Keratinocyte (primary cell): ENCODE measurements around the gene SPPL2B.

Experiments
- EZH2 ChIP-seq: IDR thresholded peaks from one replicate; pipeline ENCODE4 v1.6.1; 2012; ENCODE audit warnings: inconsistent platforms, mild to moderate bottlenecking, low read length, moderate library complexity
- TF ChIP-seq, protein P1 (sequence below), 3 experiments: IDR thresholded peaks in 1 of 3; conservative IDR thresholded peaks in 1 of 3; optimal IDR thresholded peaks in 1 of 3; 2 replicates in 2 of 3; 3 replicates in 1 of 3; pipeline versions ENCODE3 to v1.5.1; 2011; ENCODE audit warnings: low read length in 3 of 3, mild to moderate bottlenecking in 3 of 3, moderate library complexity in 2 of 3, control low read depth in 1 of 3, inconsistent platforms in 1 of 3; ENCODE audit not compliant: insufficient read depth in 2 of 3; ENCODE audit errors: extremely low read depth in 1 of 3

GRCh38 chr19:2392366-2392765 is 63.9 kb downstream of the SPPL2B start:
- TF ChIP-seq, protein P1, sequence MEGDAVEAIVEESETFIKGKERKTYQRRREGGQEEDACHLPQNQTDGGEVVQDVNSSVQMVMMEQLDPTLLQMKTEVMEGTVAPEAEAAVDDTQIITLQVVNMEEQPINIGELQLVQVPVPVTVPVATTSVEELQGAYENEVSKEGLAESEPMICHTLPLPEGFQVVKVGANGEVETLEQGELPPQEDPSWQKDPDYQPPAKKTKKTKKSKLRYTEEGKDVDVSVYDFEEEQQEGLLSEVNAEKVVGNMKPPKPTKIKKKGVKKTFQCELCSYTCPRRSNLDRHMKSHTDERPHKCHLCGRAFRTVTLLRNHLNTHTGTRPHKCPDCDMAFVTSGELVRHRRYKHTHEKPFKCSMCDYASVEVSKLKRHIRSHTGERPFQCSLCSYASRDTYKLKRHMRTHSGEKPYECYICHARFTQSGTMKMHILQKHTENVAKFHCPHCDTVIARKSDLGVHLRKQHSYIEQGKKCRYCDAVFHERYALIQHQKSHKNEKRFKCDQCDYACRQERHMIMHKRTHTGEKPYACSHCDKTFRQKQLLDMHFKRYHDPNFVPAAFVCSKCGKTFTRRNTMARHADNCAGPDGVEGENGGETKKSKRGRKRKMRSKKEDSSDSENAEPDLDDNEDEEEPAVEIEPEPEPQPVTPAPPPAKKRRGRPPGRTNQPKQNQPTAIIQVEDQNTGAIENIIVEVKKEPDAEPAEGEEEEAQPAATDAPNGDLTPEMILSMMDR (optimal IDR thresholded peaks at IDR 0.05 in 1 of 3, IDR thresholded peaks at IDR 0.05 in 1 of 3, conservative IDR thresholded peaks at IDR 0.05 in 1 of 3; ENCODE audit: extremely low read depth in 1 of 3, insufficient read depth in 2 of 3, low read length in 3 of 3), result no peak
- TF ChIP-seq EZH2, result no peak
